ENCODE results near the gene CYP27B1.

CYP27B1 gene

DNA sequence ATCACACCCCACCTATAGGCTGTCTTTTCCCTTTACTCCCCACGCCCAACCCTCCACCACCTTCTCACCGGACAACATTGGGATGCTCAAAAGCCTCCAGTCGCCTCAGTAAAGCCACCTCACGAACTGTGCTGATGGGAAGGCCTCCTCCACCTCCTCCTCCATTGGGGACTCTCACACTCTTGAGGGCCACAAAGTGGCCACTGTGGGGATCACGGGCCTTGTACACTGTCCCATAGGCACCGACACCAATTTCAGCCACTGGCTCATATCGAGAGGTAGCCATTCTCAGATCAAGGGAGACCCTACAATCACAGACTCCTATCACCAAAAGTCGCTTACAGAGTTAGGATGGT is 15.5 kb downstream of the CYP27B1 start:
- DNase-seq (ENCODE audit: low spot score) = no peak

DNA sequence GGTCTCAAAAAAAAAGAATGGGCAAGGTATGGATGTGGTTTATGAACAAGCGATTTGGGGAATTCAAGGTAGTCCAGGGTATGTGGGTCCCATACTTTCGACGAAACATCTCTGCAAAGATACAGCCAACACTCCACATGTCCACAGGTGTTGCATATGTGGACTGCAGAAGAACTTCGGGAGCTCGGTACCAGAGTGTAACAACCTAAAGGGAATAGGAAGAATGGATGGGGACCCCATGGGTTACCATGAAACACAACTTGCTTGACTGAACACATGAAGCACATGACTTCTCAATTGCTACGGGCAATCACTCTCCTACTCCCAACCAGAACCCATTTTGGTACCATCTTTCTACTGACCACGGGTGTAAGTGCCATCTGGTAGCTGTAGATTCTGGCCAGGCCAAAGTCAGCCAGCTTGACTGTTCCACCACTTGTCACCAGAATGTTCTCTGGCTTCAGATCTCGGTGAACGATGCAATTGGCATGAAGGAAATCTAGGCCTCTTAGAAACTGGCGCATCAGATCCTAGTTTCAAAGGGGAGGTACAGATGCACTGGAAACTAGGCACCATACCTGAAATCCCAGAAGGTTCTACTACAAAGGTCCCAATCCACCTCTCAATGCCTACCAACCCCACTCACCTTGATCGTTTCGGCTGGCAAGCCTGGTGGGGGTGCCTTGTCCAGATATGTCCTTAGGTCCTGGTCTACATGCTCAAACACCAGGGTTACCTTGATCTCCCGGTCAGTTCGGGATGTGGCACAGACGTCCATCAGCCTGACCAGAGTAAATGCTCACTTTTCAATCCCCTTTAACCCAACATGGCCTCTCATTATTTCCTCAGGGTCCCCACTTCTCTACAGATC is 16.1 kb downstream of the CYP27B1 start:
- DNase-seq (ENCODE audit: low spot score) = no peak

DNA sequence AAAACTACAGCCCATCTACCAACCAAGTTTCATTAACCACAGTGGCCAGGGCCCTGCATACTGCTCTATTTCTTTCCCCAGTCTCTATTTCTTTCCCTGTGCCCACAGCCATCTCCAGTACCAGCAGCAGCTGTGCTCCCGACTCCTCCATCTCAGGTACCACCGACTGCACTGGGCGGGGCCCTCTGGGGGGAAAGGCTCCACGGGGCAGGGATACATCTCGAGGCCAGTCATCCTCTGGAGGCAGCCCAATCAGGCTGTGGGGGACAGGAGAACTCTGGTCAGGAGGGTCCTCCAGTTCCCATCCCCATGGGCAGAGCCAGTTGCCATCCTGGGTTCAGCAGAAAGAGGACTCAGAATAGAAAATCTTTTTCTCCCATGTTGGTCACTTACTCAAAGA is 17.8 kb downstream of the CYP27B1 start:
- no peak for DNase-seq (ENCODE audit: low spot score)

DNA sequence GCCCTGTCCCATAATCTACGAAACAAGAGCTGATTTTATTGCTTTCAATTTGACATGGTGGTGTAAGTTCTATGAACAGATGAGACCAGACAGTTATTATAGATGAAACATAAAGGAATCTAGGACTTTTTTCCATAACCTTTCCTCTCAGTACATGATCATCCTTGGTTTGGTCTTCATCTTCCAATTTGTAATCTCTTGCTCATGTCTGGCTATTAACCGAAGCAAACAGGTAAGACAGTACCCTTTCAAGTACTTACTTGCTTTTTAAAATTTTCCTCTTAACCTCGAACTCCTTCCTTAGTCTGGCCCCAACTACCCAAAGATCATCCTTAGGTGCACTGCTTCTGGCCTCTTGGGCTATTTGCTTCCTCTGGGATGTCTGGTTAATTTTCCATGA is 20.9 kb downstream of the CYP27B1 start:
- no peak for DNase-seq (ENCODE audit: low spot score)

DNA sequence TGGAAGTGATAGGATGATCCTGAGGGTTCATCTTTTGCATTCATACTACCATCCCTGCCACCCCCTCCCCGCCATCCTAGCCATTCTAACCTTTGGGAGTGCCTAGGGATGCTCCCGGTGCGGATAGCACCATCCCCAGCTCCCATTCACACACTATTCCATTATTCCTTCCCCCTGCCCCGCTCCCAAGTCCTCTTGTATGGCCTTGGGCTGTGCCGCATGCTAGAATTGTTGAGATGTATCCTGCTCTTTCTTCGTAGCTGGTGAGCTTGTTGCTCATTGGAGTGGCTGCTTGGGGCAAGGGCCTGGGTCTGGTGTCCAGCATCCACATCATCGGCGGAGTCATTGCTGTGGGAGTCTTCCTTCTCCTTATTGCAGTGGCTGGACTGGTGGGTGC is 21.4 kb downstream of the CYP27B1 start:
- no peak for DNase-seq (ENCODE audit: low spot score)

DNA sequence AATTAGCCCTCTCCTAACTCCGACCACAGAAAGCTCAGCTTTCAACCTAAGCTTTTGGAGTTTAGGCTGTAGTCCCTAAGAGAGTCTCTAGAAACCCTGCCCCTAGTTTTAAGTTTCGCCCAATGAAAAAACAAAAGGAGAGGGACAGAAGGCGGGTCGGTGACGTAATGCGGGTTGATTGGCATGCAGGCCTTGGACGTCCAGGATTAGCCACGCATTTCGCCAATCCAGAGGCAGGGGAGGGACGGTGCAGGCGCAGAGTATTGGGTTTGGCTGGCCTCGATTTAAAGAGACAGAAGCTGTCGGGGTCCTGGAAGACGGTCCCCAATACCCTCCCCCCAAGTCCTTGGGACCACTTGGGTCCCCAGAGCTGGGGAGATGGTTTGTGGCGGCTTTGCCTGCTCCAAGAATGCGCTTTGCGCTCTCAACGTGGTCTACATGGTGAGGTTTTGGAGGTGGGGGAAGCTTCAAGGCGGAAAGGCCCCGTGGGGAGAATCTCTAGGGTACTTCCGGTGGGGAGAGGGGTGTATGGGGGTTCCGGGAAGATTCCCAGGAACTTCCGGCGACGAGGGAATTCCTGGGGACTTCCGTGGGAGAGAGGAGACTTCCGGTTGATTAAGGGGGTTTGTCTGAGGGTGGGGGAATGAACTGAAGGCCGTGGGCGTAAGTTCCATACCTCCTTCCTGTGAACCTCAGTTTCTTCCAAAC is 21.9 kb downstream of the CYP27B1 start, which contains the start of gene TSPAN31:
TSPAN31 (plus strand) TSS at position 263 of the 708 bp plus-strand sequence; CDS start at position 379, 116 bp downstream.
- peak; percentile 95 for DNase-seq (ENCODE audit: low spot score)

DNA sequence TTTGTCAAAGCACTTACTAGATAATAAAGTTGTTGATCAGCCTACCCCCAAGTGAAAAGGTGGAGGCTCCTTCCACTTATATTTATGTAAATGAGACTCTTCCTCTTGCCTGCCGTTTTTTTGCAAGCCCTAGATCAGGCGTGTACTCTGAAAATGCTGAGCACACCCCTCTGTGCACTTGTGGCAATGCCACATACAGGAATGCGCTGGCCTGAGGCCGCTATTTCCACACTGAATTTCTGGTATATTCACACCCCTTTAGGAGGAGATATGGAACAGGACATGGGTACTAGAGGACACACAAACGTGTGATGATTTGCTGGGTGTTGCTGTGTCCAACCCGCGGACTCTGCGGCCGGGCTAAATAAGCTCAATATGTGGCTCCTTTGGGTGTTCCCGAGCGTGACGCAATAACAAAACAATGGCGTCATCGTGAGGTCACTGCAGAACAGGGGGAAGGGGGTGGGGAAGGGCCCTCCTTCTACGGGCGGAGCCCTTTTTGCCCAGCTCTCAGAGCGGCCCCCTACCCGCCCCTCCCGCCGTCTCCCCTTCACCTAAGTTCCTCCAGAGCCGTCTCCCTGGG is 22.6 kb downstream of the CYP27B1 start:
- peak; percentile 83 for DNase-seq (ENCODE audit: low spot score)

DNA sequence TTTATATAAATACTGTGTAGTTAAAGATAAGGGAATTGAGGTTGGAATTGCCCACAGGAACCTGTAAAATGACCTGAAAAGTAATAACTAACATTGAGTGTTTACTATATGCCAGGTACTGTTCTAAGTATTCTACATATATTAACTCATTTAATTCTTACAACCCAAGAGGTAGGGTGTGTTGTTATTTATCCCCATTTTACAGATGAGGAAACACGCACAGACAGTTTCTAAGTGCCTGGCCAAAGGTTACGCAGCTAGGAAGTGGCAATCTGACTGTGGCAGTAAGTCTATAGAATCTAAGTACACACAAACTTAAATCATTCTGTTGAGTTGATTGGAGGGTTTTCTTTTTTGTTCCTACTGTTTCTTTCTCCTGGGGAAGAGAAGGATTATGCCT is 23.1 kb downstream of the CYP27B1 start:
- no peak for DNase-seq (ENCODE audit: low spot score)

DNA sequence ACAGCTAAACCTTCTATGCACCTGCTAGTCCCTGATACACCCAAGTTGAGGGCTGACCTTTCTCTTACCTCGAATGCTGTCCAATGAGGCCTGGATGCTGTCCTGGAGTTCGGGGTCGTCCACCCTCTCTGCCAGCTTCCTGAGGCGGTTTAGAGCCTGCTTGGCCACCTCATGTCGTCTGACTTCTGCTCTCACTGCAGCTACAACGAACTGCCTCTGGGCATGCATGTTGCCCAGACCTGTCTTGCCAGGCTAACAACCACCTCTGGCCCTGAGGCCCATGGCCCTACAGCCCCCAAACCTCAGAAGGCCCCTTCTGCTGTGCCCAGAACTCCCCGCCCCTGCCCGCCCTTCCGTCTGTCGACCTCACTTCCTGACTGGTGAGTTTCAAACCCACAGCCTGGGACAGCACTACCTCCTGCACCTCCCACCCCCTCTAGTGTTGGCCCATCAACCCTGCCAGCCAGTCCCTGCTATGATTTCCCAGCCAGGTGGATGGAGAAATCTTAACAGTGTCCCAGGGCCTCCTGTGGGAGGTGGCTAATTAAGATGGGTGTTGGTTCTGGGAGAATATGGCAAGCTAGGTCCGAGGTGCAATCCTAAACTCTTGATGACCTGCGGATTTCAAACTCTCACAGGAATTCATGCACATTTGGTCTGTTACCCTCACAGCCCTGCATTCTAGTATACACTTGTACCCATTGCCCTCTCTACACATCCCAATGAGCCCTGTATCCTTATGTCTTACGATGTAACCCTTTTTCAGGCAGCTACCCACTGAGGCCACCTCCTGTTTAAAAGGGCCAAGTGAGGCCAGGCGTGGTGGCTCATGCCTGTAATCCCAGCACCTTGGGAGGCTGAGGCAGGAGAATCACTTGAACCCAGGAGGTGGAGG is 24.8 kb downstream of the CYP27B1 start:
- DNase-seq (ENCODE audit: low spot score) = no peak

DNA sequence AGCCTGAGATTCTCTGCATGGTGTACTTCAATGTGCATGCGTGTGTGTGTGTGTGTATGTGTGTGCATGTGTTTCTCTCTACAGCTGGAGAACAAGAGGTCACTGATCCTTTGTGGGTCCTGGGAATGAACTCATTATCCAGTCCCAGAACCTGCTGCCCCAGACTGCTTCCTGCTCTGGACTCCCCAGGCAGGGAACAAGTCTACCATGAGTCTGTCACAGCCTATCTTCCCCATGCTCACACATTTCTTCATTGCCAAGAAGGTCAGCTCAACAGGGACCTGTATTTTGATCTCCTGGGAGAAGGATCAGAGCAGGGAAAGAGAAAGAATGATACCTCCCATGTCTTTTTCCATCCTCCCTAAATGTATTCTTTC is 25.5 kb downstream of the CYP27B1 start:
- no peak for DNase-seq (ENCODE audit: low spot score)

DNA sequence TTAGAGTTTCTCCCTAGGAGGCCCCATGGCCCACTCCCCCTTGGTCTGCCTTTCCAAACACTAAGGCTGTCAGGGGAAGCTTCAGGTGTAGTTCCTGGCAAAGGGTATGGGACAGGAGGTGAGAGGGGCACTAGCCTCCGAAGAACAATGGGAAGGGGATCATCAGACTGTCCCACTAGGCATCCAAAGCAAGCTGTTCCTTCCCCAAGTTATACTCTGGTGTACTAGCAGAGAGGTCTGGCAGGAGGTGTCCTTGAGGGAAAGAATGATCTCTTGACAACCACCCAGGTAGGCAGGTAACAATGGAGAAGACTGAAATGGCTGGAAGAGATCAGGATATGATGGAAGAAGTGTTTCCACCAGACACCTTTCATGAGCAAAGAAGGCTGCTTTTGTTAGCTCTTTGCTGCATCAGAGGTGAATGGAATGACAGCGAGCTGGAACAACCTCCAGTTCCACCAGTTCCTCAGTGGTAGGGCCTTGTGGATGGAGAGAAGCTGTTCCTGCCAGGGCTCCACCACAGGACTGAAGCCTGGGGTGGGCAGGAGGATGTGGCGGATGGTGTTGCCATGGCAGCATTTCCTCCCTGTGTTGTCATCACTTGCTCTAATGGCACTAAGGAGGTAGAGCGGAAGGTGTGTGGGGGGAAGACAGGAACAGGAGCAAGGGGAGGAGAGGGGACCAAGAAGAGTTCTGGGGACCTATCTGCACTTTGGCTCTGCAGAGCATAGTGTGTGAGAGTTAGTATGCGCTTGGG is 26.0 kb downstream of the CYP27B1 start:
- no peak for DNase-seq (ENCODE audit: low spot score)

DNA sequence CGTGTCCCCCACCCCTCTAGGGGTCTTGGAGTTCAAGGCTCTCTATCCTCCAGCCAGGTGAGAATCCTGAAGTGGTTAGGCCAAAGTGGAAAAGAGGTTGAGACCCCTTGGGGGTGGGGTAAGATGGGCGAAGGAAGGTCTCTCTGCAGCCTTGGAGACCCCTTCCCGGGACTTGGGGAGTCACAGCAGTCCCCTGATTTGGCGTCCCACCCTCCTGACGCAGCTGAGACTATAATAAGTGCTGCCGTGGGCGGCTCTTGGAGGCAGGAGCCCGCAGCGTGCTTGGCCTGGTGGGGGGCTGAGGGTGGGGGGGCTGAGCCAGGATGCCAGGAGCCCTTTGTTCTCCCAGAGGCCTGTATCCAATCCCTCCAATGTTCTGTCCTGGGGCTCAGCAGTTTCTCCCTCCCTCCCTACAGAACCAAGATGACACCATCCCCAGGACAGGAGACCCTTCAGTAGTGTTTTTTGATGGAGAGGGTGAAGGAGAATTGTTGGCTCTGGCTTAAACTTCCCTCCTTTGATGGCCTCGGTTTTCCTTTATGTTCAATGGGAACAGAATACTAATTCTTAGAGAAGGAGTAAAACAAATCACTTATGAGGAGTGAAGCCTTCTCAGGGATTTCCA is 26.9 kb downstream of the CYP27B1 start:
- no peak for DNase-seq (ENCODE audit: low spot score)

DNA sequence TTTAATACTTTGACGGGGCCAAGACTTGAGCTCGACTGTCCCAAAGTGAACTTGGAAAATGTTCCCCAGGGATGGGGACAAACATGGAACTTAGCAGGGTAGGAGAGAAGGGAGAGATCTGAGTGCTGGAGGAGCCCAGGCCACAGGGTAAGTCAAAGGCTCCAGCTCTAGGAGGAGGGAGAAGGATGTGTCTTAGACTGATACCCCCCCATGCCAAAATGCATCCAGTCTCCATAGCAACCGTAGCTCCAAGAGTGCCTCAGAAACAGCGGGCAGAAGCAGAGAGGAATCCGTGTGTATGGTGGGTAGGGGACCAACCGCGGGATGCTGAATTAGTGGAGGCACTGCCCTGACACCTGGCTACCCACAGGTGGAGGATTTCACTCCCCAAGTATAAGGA is 27.5 kb downstream of the CYP27B1 start:
- no peak for DNase-seq (ENCODE audit: low spot score)

DNA sequence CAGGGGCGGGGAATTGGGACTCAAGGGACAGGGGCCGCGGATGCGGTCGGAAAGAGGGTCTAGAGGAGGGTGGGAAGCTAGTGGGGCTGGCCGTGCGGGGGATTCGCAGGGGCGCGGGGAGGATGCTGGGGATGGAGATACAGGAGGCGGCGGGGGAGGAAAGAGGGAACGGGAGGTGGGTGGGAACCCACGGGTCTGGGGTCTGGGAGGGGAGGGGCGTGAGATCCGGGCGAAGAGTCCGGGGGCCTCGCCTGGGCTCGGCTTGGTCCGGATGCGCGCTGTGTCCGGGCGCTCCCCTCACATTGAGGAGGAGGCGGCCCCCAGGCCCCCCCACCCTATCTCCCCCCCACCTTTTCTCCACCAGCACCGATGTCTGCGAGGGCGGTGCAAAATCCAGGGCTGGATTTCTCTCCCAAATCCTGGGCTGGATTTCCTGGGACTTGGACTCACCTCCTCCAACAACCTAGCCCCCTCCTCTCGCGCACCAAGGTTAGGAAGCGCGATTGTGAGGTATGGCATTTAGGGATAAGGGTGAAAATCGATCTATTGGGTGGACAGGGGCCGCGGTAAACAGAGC is 28.1 kb downstream of the CYP27B1 start, which contains the start of gene AGAP2:
AGAP2 (minus strand) TSS at position 82 of the 577 bp plus-strand sequence. CDS start 496 bp downstream, outside the sequence.
- DNase-seq (ENCODE audit: low spot score) = no peak

DNA sequence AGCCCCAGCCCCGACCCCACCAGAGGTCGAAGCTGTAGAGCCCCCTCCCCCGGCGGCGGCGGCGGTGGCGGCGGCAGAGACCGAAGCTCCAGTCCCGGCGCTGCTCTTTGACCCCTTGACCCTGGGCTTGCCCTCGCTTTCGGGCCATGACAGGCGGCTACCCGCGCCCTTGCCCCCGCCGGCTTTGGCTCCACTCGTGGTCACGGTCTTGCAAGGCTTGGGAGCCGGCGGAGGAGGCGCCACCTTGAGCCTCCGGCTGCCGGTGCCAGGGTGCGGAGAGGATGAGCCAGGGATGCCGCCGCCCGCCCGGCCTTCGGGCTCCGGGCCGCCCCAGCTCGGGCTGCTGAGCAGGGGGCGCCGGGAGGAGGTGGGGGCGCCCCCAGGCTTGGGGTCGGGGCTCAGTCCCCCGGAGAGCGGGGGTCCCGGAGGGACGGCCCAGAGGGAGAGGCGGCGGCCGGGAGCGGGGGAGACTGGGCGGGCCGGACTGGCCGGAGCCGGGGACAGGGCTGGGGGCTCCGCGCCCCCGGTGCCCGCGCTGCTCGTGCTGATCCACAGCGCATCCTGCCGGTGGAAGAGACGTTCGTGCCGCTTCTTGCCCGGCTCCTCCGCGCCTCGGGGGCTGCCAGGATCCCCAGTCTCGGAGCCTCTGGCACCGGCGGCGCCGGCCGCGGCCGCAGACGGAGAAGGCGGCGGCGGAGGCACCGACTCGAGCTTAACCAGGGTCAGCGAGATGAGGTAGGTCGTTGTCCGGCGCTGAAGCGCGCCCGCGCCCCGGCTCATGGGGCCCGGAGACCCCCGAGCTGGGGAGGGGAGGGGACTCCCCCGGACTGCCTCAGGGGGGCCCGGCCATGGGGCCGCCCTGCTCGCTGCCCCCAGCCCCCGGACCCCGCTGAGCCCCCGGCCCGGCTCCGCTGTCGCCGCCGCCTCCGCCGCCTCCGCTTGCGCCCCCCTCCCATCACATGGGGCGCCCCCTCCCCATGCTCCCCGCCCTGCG is 29.1 kb downstream of the CYP27B1 start:
- peak; percentile 57 for DNase-seq (ENCODE audit: low spot score)

DNA sequence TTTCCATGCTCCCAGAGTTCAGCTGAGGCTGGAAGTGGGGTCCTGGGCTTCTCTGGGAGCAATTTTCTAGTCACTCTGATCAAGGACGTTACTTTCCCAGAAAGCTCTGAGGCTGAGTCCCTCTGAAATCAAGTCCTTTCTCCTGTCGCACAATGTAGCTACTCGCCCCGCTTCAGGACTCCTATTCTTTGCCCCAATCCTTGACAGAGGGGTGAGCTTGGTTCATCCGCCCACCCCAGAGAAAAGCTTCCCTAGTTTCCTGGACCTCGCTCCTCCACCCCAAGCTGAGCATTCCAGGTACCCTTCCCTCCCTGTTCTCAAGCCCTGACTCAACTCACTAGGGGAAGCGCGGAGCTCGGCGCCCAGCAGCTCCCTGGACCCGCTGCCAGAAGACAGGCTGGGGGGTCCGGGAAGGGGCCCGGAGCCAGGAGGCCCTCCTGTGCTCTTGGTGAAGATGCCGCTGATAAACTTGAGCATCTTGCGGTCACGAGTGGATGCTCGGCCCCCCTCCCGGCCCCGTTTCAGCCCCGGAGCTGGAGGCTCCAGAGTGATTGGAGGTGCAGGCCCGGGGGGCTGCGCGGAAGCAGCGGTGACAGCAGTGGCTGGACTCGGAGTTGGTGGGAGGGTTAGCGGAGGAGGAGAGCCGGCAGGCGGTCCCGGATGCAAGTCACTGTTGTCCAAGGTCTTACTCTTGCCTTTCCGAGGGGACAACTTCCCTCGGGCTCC is 30.0 kb downstream of the CYP27B1 start:
- DNase-seq (ENCODE audit: low spot score) = no peak

DNA sequence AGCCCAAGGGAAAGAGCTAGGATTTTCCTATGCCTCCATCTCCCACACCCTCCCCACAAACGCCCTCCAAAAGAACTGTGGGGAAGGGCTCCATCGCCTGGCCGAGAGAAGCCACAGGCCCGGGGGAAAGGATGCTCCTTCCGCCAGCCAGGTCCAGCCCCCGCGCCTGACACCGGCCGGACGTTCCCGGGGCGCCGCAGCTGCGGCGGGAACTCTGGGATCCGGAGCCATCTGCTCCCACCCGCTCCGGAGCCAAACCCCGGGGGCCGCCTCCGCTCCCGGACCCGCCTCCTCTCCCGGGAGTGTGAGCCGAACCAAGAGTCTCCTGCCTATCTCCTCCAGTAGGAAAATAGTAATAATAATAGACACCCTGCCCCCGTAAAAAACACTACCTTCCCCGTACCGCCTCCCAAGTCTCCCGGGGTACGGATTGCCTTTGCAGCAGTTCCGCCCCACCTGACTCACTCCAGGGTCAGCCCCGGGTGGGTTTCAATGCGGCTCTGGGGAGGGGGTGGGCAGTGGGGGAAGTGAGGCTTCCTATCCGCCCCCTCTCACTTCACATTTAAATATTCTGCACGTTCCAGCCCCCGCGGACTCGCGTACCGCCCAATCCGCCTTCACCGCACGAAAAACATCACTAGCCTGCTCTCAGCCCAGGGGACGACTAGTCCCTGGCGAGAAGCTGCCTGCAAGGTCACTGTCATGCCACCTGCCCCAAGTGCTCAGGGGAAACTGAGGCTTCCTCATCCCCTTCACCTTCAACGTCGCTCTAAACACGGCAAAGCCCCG is 30.7 kb downstream of the CYP27B1 start:
- peak; percentile 65 for DNase-seq (ENCODE audit: low spot score)

Data from GM03348 (cell line).